ENCODE measurements around the gene TMEM43.
"Not testable (repeated sequence)": the region's sequence is repeated elsewhere in the genome, so short reads cannot be mapped to it uniquely, and the experiment has no call there.

TMEM43 gene, protein sequence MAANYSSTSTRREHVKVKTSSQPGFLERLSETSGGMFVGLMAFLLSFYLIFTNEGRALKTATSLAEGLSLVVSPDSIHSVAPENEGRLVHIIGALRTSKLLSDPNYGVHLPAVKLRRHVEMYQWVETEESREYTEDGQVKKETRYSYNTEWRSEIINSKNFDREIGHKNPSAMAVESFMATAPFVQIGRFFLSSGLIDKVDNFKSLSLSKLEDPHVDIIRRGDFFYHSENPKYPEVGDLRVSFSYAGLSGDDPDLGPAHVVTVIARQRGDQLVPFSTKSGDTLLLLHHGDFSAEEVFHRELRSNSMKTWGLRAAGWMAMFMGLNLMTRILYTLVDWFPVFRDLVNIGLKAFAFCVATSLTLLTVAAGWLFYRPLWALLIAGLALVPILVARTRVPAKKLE

DNA sequence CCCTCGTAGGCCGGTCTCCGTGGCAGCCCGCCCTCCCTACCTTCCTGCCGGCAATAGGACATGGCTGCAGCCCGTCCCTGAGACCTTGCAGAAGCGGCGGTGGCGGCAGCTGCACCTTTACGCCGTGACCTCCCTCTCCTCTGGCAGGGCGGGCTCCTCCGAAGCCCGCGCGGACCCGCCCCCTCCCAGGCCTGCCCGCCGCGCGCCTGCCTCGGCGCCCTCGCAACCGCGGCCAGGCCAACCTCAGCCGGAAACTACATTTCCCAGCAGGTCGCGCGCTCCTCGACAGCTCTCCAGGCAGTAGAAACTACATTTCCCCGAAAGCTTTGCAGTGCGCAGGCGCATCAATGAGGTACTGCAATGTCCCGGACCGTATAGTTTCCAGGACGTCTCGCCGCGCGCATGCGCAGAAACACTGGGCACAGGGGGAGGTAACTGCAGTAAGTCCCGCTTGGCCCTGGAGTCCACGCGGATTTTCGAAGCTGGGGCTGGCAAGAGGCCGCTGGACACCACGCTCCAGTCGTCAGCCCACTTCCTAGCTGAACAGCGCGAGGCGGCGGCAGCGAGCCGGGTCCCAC lies at the start of gene TMEM43, which contains the start of gene CHCHD4:
TMEM43 (plus strand) TSS at position 438 of the 578 bp plus-strand sequence. CDS start 142 bp downstream, outside the sequence.
CHCHD4 (minus strand) TSS at position 256 of the 578 bp plus-strand sequence; CDS start at position 62, 194 bp downstream.
- DNase-seq: peak; percentile 97

DNA sequence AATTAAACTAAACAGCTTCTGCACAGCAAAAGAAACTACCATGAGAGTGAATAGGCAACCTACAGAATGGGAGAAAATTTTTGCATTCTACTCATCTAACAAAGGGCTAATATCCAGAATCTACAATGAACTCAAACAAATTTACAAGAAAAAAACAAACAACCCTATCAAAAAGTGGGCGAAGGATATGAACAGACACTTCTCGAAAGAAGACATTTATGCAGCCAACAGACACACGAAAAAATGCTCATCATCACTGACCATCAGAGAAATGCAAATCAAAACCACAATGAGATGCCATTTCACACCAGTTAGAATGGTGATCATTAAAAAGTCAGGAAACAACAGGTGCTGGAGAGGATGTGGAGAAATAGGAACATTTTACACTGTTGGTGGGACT lies 49.6 kb upstream of the TMEM43 start:
- DNase-seq: not testable (repeated sequence)

- no peak for DNase-seq
Measured at GRCh38 chr3:14077310-14077709, 47.5 kb upstream of the TMEM43 start.

GRCh38 chr3:14082108-14082657 lies 42.7 kb upstream of the TMEM43 start:
- DNase-seq: peak; percentile 14 to 28

DNA sequence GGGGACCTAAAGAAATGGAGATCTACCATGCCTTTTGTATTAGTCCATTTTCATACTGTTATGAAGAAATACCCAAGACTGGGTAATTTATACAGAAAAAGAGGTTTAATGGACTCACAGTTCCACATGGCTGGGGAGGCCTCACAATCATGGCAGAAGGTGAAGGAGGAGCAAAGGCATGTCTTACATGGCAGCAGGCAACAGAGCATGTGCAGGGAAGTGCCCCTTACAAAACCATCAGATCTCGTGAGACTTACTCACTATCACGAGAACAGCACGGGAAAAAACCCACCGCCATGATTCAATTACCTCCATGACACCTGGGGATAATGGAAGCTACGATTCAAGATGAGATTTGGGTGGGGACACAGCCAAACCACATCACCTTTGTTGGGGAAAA lies 37.4 kb upstream of the TMEM43 start:
- not testable (repeated sequence) for DNase-seq

- DNase-seq: not testable (repeated sequence)
Measured at GRCh38 chr3:14091959-14092358, 32.9 kb upstream of the TMEM43 start.

GRCh38 chr3:14092464-14092863 lies 32.4 kb upstream of the TMEM43 start:
- DNase-seq: no peak

GRCh38 chr3:14093831-14094230 lies 31.0 kb upstream of the TMEM43 start:
- no peak for DNase-seq

- no peak for DNase-seq
Measured at GRCh38 chr3:14096742-14097141, 28.1 kb upstream of the TMEM43 start.

DNA sequence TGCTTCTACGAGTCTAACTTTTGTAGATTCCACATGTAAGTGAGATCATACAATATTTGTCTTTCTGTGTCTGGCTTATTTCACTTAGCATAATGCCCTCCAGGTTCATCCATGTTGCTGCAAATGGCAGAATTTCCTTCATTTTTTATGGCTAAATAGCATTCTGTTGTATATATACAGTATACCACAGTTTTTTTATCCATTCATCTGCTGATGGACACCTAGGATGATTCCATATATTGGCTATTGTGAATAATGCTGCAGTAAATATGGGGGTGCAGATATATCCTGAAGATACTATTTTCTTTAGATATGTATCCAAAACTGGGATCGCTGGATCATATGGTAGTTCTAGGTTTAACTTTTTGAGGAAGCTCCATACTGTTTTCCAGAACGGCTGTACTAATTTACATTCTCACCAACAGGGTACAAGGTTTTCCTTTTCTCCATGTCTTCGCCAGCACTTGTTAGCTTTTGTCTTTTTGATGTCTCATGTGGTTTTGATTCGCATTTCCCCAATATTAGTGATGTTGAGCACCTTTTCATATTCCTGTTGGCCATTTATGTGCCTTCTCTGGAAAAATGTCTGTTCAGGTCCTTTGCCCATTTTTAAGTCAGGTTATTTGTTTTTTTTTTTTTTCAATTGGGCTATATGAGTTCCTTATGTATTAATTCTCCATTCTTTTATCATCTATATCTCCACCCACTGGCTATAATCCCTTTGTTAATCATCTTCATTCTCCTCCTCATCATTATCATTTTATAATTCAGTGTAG lies 27.0 kb upstream of the TMEM43 start:
- DNase-seq: no peak

DNA sequence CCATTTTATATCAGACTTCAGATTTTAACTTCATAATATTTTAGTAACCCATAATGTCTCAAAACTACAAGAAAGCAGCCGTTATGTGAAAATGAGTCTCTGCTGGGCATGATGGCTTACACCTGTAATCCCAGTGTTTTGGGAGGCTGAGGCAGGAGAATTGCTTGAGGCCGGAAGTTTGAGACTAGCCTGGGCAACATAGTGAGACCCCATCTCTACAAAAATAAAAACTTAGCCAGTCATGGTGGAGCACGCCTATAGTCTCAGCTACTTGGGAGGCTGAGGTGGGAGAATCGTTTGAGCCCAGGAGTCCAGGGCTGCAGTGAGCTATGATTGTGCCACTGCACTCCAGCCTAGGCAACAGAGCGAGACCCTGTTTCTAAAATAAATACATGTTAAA lies 15.0 kb upstream of the TMEM43 start:
- DNase-seq: not testable (repeated sequence)

GRCh38 chr3:14110699-14111098 lies 14.2 kb upstream of the TMEM43 start:
- no peak for DNase-seq

- no peak for DNase-seq
Measured at GRCh38 chr3:14113965-14114635, 10.8 kb upstream of the TMEM43 start.

DNA sequence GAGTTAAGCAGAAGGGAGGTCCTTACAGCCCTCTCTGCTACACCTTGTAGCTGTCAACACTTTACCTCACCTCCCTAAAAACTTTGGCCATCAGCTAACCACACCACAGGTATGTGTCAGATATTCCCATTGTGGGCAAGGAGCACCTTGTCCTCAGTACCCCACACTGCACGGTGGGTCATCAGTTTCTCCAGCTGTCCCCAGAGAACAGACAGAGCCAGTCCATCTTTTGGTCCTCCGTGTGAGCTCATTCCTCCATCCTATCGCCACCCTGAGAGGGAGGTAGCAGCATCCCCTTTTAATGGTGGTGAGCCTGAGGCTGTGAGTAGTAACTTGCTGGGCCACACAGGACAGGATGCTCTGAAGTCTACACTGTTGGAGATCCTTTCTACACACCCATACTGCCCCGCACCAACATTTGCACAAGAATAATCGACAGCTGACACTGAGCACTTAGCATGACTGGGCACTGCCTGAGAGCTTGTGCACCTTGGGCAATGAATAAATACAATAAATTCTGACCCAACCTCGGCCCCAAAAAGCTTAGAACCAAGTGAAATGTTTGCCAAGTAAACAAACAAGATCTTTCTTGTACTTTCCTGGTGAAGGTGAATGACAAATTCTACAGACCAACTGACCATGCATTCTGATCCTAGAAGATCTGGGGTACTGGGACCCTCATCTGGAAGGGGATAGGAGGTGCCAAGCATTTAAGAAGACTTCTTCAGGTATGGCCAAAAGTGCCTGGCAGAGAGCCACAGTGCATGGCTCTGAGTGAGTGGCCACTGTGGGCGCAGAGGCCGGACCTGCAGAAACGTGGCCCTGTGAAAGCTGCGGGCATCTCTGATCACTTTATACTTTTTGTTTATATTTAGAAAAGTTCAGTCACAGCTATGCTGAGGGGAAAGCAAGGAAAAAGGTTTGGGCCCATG lies 7.1 kb upstream of the TMEM43 start:
- no peak for DNase-seq

DNA sequence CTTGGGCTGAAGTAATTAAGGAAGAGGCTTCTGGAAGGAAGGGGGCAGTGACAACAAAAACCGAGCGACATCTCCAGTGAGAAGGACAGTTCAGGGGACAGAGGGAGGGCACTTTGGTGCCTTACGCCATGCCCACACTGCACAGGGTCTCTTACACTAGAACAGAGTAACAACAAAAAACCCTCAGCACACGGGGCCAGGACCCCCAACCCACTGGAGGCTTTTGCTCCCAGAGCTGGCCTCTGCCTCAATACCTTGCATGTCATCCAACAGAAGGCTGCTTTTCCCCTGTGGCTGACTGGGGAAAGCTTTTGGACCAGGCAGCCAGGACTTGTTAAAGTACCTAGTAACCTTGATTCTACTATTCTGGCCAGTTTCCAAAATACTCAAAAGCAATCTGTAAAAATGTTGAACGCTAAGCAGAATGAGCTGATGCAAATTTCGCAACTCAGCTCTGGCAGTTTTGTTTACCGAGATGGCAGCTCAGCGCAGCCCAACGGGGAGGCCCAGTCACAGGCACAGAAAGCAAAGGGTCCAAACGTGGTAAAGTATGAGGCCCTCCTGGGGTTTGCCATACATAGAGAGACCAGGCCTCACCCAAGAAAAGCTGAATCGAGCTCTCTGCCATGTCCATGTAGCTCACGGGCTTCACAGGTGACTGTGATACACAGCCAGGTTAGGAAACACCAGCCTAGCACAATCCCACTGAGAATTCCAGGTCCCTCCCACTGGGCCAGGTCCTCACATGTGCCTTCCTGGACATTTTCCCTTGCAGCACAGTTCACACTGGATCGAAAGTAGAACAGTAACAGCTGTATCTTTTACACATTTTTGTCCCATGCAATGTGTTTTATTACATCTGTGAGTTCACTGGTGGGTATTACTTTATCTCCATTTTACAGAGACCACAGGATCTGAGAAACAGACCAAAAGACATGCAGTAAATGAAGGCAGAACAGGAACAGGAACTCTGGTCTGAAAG lies 6.2 kb upstream of the TMEM43 start:
- no peak for DNase-seq

GRCh38 chr3:14119651-14120050 lies 5.2 kb upstream of the TMEM43 start:
- DNase-seq: no peak

GRCh38 chr3:14120111-14120920 lies 4.5 kb upstream of the TMEM43 start:
- no peak for DNase-seq

GRCh38 chr3:14120921-14121448 lies 3.9 kb upstream of the TMEM43 start:
- not testable (repeated sequence) for DNase-seq

- no peak for DNase-seq
Measured at GRCh38 chr3:14121859-14122258, 3.0 kb upstream of the TMEM43 start.
